GM12878 (cell line): Measurements from ENCODE around the gene PHPT1. TPM values are rescaled to one million over a fixed set of nuclear protein-coding genes. Genes with fewer than 3 reads are reported as not detected.

Source experiments
- ATAC-seq: fragments of 200-7000 bp; cut with Tn5 transposase; 3 replicates; pipeline ENCODE4 v1.9.1; 2020; ENCODE audit warnings: mild to moderate bottlenecking, moderate library complexity
- BruUV-seq: library from RNA; stranded (reverse); fragments of 400-500 nt; replicated peaks from 2 replicates; lab custom pipeline; 2021; lab: Mats Ljungman, UMichigan
- CTCF ChIA-PET: fragments of 300-600 bp; sonication (Branson Sonifier 250); formaldehyde crosslinking; extraction: SDS; loops from one replicate; lab custom pipeline; 2021; ENCODE audit warnings: inconsistent platforms; lab: Yijun Ruan, JAX
- POLR2A ChIA-PET: fragments of 350-600 bp; formaldehyde crosslinking; extraction: SDS; loops from one replicate; lab custom pipeline; 2021; ENCODE audit warnings: inconsistent platforms; lab: Charles Lee
- RAD21 ChIA-PET: fragments of 300-600 bp; sonication (Branson Sonifier 250); formaldehyde crosslinking; loops from one replicate; lab custom pipeline; 2023; ENCODE audit warnings: antibody characterized with exemption; ENCODE audit not compliant: unreplicated experiment; lab: Charles Lee
- SMC1A ChIA-PET: fragments of 300-600 bp; sonication (Branson Sonifier 250); formaldehyde crosslinking; loops from one replicate; lab custom pipeline; 2023; ENCODE audit not compliant: unreplicated experiment, uncharacterized antibody; lab: Charles Lee
- DNase-seq: peaks from one replicate; pipeline ENCODE4 v3.0.0-alpha.2; 2011; ENCODE audit warnings: low read depth, low spot score
- FAIRE-seq: peaks from 3 replicates; lab custom pipeline; 2011; peaks lifted over from hg19 to GRCh38; lab: Jason Lieb, UNC
- H2AFZ ChIP-seq: 2 replicates; pipeline ENCODE4 v1.6.0; 2011; ENCODE audit warnings: low read depth, low read length, control low read depth; ENCODE audit not compliant: control insufficient read depth
- H3K27ac ChIP-seq: 2 replicates; pipeline ENCODE4 v1.5.1; 2011; ENCODE audit warnings: control low read depth; ENCODE audit not compliant: control insufficient read depth, insufficient read depth
- H3K27me3 ChIP-seq, 2 experiments: replicated peaks in 1 of 2; 2 replicates each; pipeline versions ENCODE4 v1.6.0 to v1.6.1; 2011; ENCODE audit warnings: low read length in 1 of 2; ENCODE audit not compliant: control insufficient read depth in 2 of 2, insufficient read depth in 2 of 2
- H3K36me3 ChIP-seq, 2 experiments: 2 replicates each; pipeline ENCODE4 v1.5.1; 2011; ENCODE audit warnings: low read length in 1 of 2; ENCODE audit not compliant: control insufficient read depth in 2 of 2, insufficient read depth in 2 of 2
- H3K4me1 ChIP-seq: 2 replicates; pipeline ENCODE4 v1.6.1; 2011; ENCODE audit warnings: mild to moderate bottlenecking, low read length, moderate library complexity, mixed read lengths; ENCODE audit not compliant: control insufficient read depth, insufficient read depth
- H3K4me2 ChIP-seq: 2 replicates; pipeline ENCODE4 v1.6.0; 2011; ENCODE audit warnings: control low read depth; ENCODE audit not compliant: control insufficient read depth, insufficient read depth
- H3K4me3 ChIP-seq: fragments of 200-600 bp; sonication (generic); 2 replicates; pipeline ENCODE4 v1.5.1; 2016
- H3K79me2 ChIP-seq: 2 replicates; pipeline ENCODE4 v1.6.0; 2011; ENCODE audit warnings: low read length; ENCODE audit not compliant: control insufficient read depth, insufficient read depth
- H3K9ac ChIP-seq: 2 replicates; pipeline ENCODE4 v1.8.0; 2011; ENCODE audit warnings: low read length, control low read depth, mixed read lengths; ENCODE audit not compliant: control insufficient read depth, insufficient read depth
- H3K9me3 ChIP-seq: replicated peaks from 3 replicates; pipeline ENCODE4 v1.5.1; 2011; ENCODE audit warnings: mild to moderate bottlenecking, low read length; ENCODE audit not compliant: control insufficient read depth, insufficient read depth
- H4K20me1 ChIP-seq: 2 replicates; pipeline ENCODE4 v1.6.0; 2011; ENCODE audit not compliant: control insufficient read depth, insufficient read depth
- CBX5 ChIP-seq: sonication (generic); IDR thresholded peaks from 2 replicates; pipeline ENCODE4 v1.6.1; 2016; ENCODE audit warnings: low read depth, moderate library complexity, mild to moderate bottlenecking, inconsistent platforms
- FOS ChIP-seq: IDR thresholded peaks from 3 replicates; pipeline ENCODE4 v1.6.1; 2011; ENCODE audit warnings: borderline replicate concordance; ENCODE audit not compliant: insufficient read length; ENCODE audit errors: extremely low read depth
- FOXK2 ChIP-seq: fragments of 450-650 bp; IDR thresholded peaks from 2 replicates; pipeline ENCODE4 v1.6.1; 2017; ENCODE audit warnings: mild to moderate bottlenecking, moderate library complexity
- FOXM1 ChIP-seq: IDR thresholded peaks from 2 replicates; pipeline ENCODE4 v1.6.1; 2012; ENCODE audit warnings: low read depth, mild to moderate bottlenecking, inconsistent platforms, low read length, moderate library complexity
- NRF1 ChIP-seq: conservative IDR thresholded peaks from 2 replicates; pipeline ENCODE4 v1.6.1; 2011; ENCODE audit warnings: mild to moderate bottlenecking, low read depth, low read length, improper control_type of control experiment
- PML ChIP-seq: IDR thresholded peaks from 2 replicates; pipeline ENCODE4 v1.6.1; 2012; ENCODE audit warnings: low read length, inconsistent platforms
- RAD51 ChIP-seq: fragments of 450-650 bp; IDR thresholded peaks from 2 replicates; pipeline ENCODE4 v1.6.1; 2016; ENCODE audit warnings: moderate library complexity, mild to moderate bottlenecking, inconsistent platforms
- RCOR1 ChIP-seq: conservative IDR thresholded peaks from 2 replicates; pipeline ENCODE4 v1.6.1; 2012; ENCODE audit warnings: low read depth, low read length, improper control_type of control experiment
- ZBED1 ChIP-seq: IDR thresholded peaks from 2 replicates; pipeline ENCODE4 v1.6.1; 2016; ENCODE audit warnings: borderline replicate concordance
- ZNF207 ChIP-seq: fragments of 450-650 bp; IDR thresholded peaks from 2 replicates; pipeline ENCODE4 v1.6.1; 2014; ENCODE audit warnings: antibody characterized with exemption, mild to moderate bottlenecking, borderline replicate concordance
- ZNF217 ChIP-seq: fragments of 450-650 bp; IDR thresholded peaks from 2 replicates; pipeline ENCODE4 v1.6.1; 2017; ENCODE audit warnings: antibody characterized with exemption, mild to moderate bottlenecking
- WGBS: methylation state at CpG from one replicate; pipeline ENCODE4 v1.1.6; 2016; ENCODE audit warnings: low lambda C conversion rate; ENCODE audit not compliant: insufficient replicate concordance, insufficient coverage; ENCODE audit errors: missing lambda C conversion rate; 5-methylcytosine and 5-hydroxymethylcytosine counted together
- in situ Hi-C: fragments of 300-500 bp; cut with MboI; formaldehyde crosslinking; loops from 9 replicates; pipeline ENCODE4 v1.14.3; 2018; ENCODE audit warnings: mixed read lengths
- intact Hi-C: fragments of 100-400 bp; cut with micrococcal nuclease; formaldehyde crosslinking; loops from one replicate; pipeline ENCODE4 v1.14.2; 2022; ENCODE audit not compliant: unreplicated experiment
- polyA plus RNA-seq, 11 experiments: library from polyadenylated mRNA; depleted of rRNA in 4 of 11; unstranded in 6 of 11; stranded (reverse) in 5 of 11; fragments of >200 nt; fragmentation: Nextera tagmentation in 4 of 11; fragmentation: Illumina TruSeq in 1 of 11; extraction: Ambion mirVana in 4 of 11; extraction: Trizol in 1 of 11; gene quantifications; 1 replicate in 1 of 11; 2 replicates in 10 of 11; pipeline versions ENCODE4 v1.2.1 to v1.2.3, GENCODE V29; 2011 to 2016; ENCODE audit warnings: inconsistent platforms in 2 of 11, missing spikeins in 2 of 11, low read depth in 1 of 11
- total RNA-seq, 4 experiments: library from RNA; depleted of rRNA in 3 of 4; stranded (reverse); fragments of >200 nt in 3 of 4; fragmentation: Illumina TruSeq in 1 of 4; extraction: Trizol in 1 of 4; gene quantifications; 2 replicates each; pipeline versions ENCODE4 v1.2.1 to v1.2.3, GENCODE V29; 2013 to 2021
- TF ChIP-seq, protein P1 (sequence below), 3 experiments: IDR thresholded peaks in 2 of 3; conservative IDR thresholded peaks in 1 of 3; 2 replicates each; pipeline ENCODE4 v1.5.1; 2011; ENCODE audit warnings: low read depth in 3 of 3, low read length in 3 of 3, mild to moderate bottlenecking in 3 of 3, control low read depth in 2 of 3, moderate library complexity in 2 of 3, inconsistent platforms in 1 of 3, mixed read lengths in 1 of 3; ENCODE audit not compliant: control insufficient read depth in 2 of 3, insufficient read depth in 1 of 3; ENCODE audit errors: extremely low read depth in 1 of 3
- TF ChIP-seq, protein P2 (sequence below): fragments of 450-650 bp; IDR thresholded peaks from 2 replicates; pipeline ENCODE4 v1.6.1; 2017; ENCODE audit warnings: mild to moderate bottlenecking, moderate library complexity

The PHPT1 gene
- total and polyA plus RNA-seq, 10 of the 15 experiments (the other 5 are each of a cell fraction or from before 2014, with no cell fraction given), result 56.2 to 323 (median 140) TPM

DNA sequence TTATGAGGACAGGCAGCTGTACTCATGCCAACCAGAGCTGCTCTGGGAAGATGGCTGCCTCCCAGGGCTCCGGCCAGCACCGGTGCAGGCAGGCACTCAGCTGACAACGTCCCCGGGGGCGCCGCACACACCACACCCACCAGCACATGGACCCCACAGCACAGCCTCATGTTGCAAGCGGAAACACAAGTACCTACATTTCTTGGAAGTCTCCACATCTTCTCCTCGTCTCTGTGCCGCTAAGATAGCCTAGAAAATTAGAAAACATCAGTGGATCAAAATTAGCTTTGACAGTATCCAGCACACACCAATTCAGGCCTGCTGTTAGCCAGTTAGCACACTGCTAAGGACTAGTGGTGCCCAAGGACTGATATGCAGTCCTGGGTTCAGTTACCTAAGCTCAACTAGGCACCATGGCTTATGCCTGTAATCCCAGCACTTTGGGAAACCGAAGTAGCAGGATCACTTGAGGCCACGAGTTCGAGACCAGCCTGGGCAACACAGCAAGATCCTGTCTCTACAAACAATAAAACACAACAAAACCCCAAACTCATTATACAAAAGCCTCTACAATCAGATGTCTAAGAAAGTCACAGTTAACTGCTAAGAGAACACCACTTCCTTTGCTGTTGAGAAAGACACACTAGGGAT lies 14.5 kb downstream of the PHPT1 start:
- H3K27ac ChIP-seq, result no peak overlapping the region; the same call in 1 of the 2 replicates
- BruUV-seq, result no TSS peak
- peaks cover 24% of the 10 kb centered on the region for H3K79me2 ChIP-seq
- TF ChIP-seq FOXK2 (no peak), FOXM1 (no peak), NRF1 (no peak), ZNF207 (no peak), PML (no peak), ZBED1 (no peak), CBX5 (no peak), FOS (no peak), ZNF217 (no peak), RCOR1 (no peak), RAD51 (no peak)
- TF ChIP-seq, protein P1, sequence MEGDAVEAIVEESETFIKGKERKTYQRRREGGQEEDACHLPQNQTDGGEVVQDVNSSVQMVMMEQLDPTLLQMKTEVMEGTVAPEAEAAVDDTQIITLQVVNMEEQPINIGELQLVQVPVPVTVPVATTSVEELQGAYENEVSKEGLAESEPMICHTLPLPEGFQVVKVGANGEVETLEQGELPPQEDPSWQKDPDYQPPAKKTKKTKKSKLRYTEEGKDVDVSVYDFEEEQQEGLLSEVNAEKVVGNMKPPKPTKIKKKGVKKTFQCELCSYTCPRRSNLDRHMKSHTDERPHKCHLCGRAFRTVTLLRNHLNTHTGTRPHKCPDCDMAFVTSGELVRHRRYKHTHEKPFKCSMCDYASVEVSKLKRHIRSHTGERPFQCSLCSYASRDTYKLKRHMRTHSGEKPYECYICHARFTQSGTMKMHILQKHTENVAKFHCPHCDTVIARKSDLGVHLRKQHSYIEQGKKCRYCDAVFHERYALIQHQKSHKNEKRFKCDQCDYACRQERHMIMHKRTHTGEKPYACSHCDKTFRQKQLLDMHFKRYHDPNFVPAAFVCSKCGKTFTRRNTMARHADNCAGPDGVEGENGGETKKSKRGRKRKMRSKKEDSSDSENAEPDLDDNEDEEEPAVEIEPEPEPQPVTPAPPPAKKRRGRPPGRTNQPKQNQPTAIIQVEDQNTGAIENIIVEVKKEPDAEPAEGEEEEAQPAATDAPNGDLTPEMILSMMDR (IDR thresholded peaks at IDR 0.05 in 2 of 3, conservative IDR thresholded peaks at IDR 0.05 in 1 of 3; ENCODE audit: control insufficient read depth in 2 of 3, extremely low read depth in 1 of 3, insufficient read depth in 1 of 3, low read depth in 3 of 3, low read length in 3 of 3), result no peak
- TF ChIP-seq, protein P2, sequence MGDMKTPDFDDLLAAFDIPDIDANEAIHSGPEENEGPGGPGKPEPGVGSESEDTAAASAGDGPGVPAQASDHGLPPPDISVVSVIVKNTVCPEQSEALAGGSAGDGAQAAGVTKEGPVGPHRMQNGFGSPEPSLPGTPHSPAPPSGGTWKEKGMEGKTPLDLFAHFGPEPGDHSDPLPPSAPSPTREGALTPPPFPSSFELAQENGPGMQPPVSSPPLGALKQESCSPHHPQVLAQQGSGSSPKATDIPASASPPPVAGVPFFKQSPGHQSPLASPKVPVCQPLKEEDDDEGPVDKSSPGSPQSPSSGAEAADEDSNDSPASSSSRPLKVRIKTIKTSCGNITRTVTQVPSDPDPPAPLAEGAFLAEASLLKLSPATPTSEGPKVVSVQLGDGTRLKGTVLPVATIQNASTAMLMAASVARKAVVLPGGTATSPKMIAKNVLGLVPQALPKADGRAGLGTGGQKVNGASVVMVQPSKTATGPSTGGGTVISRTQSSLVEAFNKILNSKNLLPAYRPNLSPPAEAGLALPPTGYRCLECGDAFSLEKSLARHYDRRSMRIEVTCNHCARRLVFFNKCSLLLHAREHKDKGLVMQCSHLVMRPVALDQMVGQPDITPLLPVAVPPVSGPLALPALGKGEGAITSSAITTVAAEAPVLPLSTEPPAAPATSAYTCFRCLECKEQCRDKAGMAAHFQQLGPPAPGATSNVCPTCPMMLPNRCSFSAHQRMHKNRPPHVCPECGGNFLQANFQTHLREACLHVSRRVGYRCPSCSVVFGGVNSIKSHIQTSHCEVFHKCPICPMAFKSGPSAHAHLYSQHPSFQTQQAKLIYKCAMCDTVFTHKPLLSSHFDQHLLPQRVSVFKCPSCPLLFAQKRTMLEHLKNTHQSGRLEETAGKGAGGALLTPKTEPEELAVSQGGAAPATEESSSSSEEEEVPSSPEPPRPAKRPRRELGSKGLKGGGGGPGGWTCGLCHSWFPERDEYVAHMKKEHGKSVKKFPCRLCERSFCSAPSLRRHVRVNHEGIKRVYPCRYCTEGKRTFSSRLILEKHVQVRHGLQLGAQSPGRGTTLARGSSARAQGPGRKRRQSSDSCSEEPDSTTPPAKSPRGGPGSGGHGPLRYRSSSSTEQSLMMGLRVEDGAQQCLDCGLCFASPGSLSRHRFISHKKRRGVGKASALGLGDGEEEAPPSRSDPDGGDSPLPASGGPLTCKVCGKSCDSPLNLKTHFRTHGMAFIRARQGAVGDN, result no peak
- H3K4me1 ChIP-seq, result peaks cover 5% of the 10 kb centered on the region
- H3K36me3 ChIP-seq, result peaks cover 3 to 11% of the 10 kb centered on the region in 2 experiments; a peak in 3 of 4 replicates
- ChIA-PET POLR2A (interaction anchor here (0.5 kb wide), 1 partner anchor 161 kb away, joined by 3 read pairs; no protein-coding TSS in a partner anchor), RAD21 (no interaction called here), CTCF (no interaction called here), SMC1A (interaction anchor here (1.2 kb wide), 1 partner anchor 38 kb away, joined by 3 read pairs; no protein-coding TSS in a partner anchor)
- FAIRE-seq, result no peak
- H3K9me3 ChIP-seq, result no peaks in the 10 kb centered on the region
- H2AFZ ChIP-seq, result no peak overlapping the region
- H3K4me2 ChIP-seq, result no peak overlapping the region
- no peak overlapping the region for H3K9ac ChIP-seq
- ATAC-seq, result no peak
- no peaks in the 10 kb centered on the region for H3K27me3 ChIP-seq
- 0 out of 2 replicates have a peak, but pooled peaks cover 2% of the 10 kb centered on the region for H4K20me1 ChIP-seq
- 97% methylated on average over 12 of the region's 12 CpGs for WGBS
- in situ Hi-C loops (no loop called here), intact Hi-C loops (no loop called here)
- no peak for DNase-seq
- no peak overlapping the region for H3K4me3 ChIP-seq
